NK-92 treated with Interleukin-12 subunit alpha and Interleukin-12 subunit beta, amount 100 ng/mL, for 24 hours (cell line): ENCODE measurements around the gene PDLIM4.

ENCODE experiments used
- DNase-seq: peaks from one replicate; lab custom pipeline; 2025; lab: John Stamatoyannopoulos, UW

The PDLIM4 gene

GRCh38 chr5:132283423-132284043, 26.0 kb downstream of the PDLIM4 start:
- DNase-seq: no peak

DNA sequence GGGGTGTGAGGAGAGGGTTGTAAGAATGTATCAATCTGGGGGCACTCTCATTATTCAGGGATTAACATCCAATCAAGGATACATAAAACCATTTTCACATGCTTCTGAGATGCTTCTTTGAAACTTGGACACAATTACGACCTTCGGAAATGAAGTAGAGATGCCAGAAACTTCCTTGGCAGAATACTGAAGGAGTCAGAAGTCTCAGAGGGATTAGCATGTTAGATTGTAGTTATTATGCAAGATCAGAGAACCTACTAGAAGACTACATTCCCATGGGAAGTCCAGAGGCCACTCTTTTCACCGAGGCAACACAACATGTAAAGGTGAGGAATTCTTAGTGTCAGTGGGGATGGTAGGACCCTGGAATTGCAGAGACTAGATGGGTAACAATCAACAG, 31.6 kb downstream of the PDLIM4 start:
- DNase-seq: no peak

GRCh38 chr5:132291026-132291425, 33.5 kb downstream of the PDLIM4 start:
- DNase-seq: no peak

DNA sequence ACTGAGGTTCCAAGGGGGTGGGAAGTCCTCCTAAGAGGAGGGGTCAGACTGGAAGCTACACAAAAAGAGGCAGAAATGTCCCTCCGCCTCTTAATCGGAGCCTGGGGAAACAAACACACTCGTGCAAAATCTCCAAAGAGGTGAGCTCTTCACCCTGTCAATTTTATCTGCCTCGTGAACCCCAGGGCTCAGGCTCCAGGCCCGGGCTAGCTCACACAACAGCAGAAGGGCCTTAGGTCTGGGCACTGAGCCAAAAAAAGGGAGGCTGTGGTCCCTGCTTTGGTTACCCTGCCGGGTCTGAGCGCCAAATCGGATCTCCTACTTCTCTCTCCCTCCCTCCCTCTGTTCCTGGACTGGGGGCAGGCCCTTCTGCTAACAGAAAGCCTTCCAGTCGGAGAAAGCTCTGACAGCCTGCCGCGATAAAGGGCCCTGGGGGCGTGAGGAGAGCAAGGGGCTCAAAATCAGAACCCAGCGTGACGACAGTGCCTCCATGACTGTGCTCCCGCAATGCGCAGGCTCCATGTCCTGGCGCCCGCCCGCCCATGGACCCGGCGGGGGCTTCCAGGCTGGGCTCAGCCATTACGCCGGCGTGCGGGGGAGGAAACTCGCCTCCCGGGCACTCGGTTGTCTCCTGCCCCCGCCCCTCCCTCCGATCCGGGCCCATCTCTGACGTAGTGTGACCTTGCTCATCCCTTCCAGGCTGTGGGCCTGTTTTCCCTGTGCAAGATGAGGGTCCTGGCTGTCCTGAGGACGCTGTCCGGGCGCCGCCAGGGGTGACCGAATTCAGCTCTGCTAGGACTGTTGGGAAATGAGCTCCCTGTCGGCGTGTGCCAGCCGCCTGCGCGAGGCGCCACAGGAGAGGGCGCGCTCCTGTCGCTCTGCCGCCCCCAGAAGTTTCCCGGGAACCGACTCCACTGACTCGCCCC, 35.8 kb downstream of the PDLIM4 start:
- peak; percentile 59 for DNase-seq

DNA sequence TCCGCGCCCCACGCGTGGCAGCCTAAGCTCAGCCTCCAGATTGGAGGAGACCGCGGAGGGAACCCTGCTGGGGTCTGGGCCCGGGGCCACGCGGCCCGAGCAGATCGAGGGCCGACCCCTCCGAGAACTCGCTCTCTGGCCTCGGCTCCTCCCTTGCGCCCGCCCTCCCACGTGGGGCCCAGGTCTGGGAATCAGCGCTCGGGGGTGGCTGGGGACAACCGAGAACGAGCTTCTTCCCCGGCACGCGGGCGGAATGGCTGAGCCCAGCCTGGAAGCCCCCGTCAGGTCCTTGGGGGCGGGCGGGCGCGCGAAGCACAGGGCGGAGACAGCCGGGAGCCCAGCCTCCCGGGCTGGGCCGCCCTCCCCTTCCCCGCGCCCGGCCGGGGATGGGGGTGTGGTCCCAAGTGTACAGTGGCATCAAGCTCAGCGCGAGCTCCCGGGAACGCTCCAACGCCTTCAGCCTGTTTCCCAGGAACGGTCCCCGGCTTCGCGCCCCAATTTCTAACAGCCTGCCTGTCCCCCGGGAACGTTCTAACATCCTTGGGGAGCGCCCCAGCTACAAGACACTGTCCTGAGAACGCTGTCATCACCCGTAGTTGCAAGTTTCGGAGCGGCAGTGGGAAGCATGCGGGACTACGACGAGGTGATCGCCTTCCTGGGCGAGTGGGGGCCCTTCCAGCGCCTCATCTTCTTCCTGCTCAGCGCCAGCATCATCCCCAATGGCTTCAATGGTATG, 36.7 kb downstream of the PDLIM4 start, which contains the start of gene SLC22A4:
TSS of gene SLC22A4 (plus strand) at position 403 of the 736 bp plus-strand sequence. CDS start at position 626, 223 bp downstream.
- peak; percentile 75 for DNase-seq

GRCh38 chr5:132294728-132295504, 37.4 kb downstream of the PDLIM4 start:
- DNase-seq: peak; percentile 84

GRCh38 chr5:132295505-132296411, 38.3 kb downstream of the PDLIM4 start:
- no peak for DNase-seq

DNA sequence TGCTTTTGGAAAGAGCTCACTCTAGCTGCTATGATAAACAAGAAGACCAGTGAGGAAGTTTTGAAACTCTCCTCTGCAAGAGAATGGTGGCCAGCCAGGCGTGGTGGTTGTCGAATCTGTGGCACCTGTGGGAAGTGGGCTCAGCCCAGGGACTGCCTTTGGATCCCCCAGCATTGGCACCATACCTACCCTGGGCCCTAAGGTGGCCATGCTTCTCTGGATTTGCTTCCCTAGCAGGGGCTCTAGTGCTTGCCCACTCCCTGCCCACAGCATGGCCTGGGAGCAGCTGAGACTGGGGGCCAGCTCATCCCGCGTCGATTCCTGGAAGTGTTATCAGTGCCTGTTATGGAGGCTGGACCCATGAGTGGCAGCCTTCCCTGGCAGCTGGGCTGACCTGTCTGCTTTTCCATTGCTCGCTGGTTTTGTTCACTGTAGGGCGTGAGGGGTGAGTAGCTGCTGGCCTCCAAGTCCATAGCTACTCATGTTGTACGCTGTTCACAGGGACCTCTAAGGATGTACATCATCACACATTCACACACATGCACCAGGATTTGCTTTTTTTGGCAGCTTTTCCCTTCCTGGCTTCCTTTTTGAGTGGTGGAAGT, 39.0 kb downstream of the PDLIM4 start:
- no peak for DNase-seq

DNA sequence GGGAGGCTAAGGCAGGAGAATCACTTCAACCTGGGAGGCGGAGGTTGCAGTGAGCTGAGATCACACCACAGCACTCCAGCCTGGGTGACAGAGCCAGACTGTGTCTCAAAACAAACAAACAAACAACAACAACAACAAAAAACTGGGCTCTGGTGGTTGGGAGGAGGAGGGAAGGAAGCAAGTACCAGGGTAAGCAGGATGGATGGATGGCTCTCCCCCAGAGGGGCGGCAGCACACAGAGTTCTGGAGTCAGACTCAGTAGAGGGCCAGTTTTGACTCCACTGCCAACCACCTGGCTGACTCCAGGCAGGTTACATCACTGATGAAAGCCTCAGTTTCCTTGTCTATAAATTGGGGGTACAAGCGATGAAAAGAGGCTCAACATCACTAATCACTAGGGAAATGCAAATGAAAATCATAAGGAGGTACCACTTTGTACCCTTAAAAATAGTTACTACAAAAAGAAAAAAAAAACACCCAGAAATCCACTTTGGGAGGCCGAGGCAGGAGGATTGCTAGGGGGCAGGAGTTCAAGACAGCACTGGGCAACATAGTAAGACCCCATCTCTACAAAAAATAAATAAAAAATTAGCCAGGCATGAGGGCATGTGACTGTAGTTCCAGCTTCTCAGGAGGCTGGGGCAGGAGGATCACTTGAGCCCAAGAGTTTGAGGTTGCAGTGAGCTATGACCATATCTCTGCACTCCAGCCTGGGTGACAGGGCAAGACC, 39.9 kb downstream of the PDLIM4 start:
- DNase-seq: no peak

GRCh38 chr5:132298298-132299212, 41.1 kb downstream of the PDLIM4 start:
- DNase-seq: no peak

GRCh38 chr5:132299917-132300316, 42.4 kb downstream of the PDLIM4 start:
- DNase-seq: no peak

GRCh38 chr5:132300577-132301343, 43.3 kb downstream of the PDLIM4 start:
- no peak for DNase-seq

DNA sequence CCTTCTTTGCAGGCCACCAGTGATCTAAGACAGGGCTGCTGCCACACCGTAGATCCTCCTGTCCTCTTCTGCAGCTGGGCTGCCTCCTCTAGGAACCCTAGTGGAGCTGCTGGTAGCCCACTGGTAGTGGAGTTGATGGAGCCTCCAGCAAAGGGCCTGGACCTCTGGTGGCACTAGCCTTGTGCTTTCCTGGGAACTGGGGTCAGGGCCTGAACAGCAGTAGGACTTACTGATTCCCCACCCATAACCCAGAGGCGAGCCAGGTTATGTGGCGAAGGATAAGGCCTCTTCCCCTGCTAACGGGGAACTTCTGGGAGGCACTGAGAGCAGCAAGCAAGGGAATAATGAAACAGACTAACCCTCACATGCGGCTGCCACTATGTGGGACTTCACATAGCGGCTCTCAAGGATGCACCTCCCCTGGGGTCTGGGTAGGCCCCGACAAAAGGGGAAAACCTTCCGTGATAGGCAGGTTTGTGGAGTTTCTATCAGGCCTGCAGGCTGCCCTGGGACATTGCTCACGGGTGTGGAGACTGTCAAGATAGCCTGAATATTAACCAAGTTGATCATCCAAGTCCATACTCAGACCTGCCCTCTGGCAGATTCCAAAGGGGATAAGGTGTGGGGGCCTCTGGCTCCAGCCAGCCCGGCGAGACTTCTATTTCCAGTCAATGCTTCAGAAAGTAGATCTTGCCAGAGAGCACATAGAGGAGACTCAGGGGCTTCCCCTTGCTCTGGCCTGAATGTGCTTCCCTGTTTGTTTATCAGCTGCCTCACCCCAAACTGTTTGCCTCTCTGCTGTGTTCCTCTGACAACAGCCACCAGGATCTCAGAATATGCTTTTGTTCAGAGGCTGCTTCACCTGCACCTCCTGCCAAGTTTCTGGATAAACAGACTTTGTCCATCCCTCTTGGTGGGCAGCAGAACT, 44.1 kb downstream of the PDLIM4 start:
- no peak for DNase-seq

DNA sequence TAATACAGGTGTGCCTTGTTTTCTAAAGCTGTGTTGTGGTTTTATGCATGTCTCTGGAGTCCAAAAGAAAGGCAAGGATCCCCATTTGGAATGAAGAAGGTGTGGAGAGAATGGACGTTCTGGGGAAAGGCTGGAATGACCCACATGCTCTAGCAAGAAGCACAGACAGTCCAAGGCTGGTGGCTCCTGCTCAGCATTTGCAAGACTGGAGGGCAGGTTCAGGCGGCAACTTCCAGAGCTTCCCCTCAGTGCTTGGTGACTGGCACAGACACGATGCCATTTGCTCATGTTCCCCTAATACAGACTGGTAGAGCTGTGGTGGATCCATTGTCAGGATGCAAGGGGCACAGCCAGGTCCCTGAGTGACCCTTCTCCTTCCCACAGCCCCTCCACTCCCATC, 44.9 kb downstream of the PDLIM4 start:
- no peak for DNase-seq

- no peak for DNase-seq
Measured at GRCh38 chr5:132303589-132303988, 46.1 kb downstream of the PDLIM4 start.

- no peak for DNase-seq
Measured at GRCh38 chr5:132305420-132305819, 47.9 kb downstream of the PDLIM4 start.

- no peak for DNase-seq
Measured at GRCh38 chr5:132308701-132309100, 51.2 kb downstream of the PDLIM4 start.
